GM23338 (cell line): ENCODE measurements around the gene ASPM. TPM values are rescaled to one million over a fixed set of nuclear protein-coding genes. Genes with fewer than 3 reads are reported as not detected.

ENCODE experiments used
- ATAC-seq: fragments of 200-7000 bp; cut with Tn5 transposase; 3 replicates; pipeline ENCODE4 v1.9.1; 2020
- DNase-seq: peaks from one replicate; pipeline ENCODE4 v3.0.0-alpha.2; 2015; ENCODE audit warnings: low spot score
- H2AFZ ChIP-seq: fragments of 200-600 bp; sonication (generic); 2 replicates; pipeline ENCODE4 v1.8.0; 2016; ENCODE audit warnings: antibody characterized with exemption, mild to moderate bottlenecking, moderate library complexity
- H3F3A ChIP-seq: fragments of 200-600 bp; sonication (generic); replicated peaks from 2 replicates; pipeline ENCODE4 v1.8.0; 2017; ENCODE audit warnings: antibody characterized with exemption, mixed run types, low read depth
- H3K27ac ChIP-seq: fragments of 200-600 bp; sonication (generic); 2 replicates; pipeline ENCODE4 v1.6.1; 2016; ENCODE audit warnings: low read depth
- H3K27me3 ChIP-seq: fragments of 200-600 bp; sonication (generic); 2 replicates; pipeline ENCODE4 v1.8.0; 2016; ENCODE audit warnings: mild to moderate bottlenecking, mixed run types, moderate library complexity; ENCODE audit not compliant: insufficient read depth
- H3K36me3 ChIP-seq: fragments of 200-600 bp; sonication (generic); 2 replicates; pipeline ENCODE4 v1.8.0; 2016; ENCODE audit warnings: mild to moderate bottlenecking; ENCODE audit not compliant: insufficient read depth
- H3K4me1 ChIP-seq: fragments of 200-600 bp; sonication (generic); 2 replicates; pipeline ENCODE4 v1.8.0; 2016; ENCODE audit warnings: mild to moderate bottlenecking, moderate library complexity; ENCODE audit not compliant: insufficient read depth
- H3K4me2 ChIP-seq: fragments of 200-600 bp; sonication (generic); 2 replicates; pipeline ENCODE4 v1.7.1; 2017; ENCODE audit warnings: mixed run types
- H3K4me3 ChIP-seq: fragments of 200-600 bp; sonication (generic); 2 replicates; pipeline ENCODE4 v1.6.1; 2016; ENCODE audit warnings: mixed run types
- H3K79me2 ChIP-seq: fragments of 200-600 bp; sonication (generic); replicated peaks from 2 replicates; pipeline ENCODE4 v1.8.0; 2017; ENCODE audit warnings: mild to moderate bottlenecking; ENCODE audit not compliant: insufficient read depth
- H3K9me2 ChIP-seq: fragments of 200-600 bp; sonication (generic); 2 replicates; pipeline ENCODE4 v1.8.0; 2017; ENCODE audit not compliant: insufficient read depth
- H4K20me1 ChIP-seq: fragments of 200-600 bp; sonication (generic); replicated peaks from 2 replicates; pipeline ENCODE4 v1.8.0; 2017; ENCODE audit warnings: mild to moderate bottlenecking; ENCODE audit not compliant: insufficient read depth
- H3K27ac Mint-ChIP-seq: 2 replicates; pipeline ENCODE4 v1.8.0; 2020; ENCODE audit warnings: inconsistent platforms, mild to moderate bottlenecking, moderate library complexity, mixed read lengths
- H3K27me3 Mint-ChIP-seq: 3 replicates; pipeline ENCODE4 v1.8.0; 2022; ENCODE audit warnings: low read depth, mild to moderate bottlenecking, moderate library complexity, mixed read lengths, inconsistent platforms; ENCODE audit not compliant: insufficient read depth, poor library complexity
- H3K36me3 Mint-ChIP-seq: 3 replicates; pipeline ENCODE4 v1.8.0; 2021; ENCODE audit warnings: low read depth, mild to moderate bottlenecking, inconsistent platforms, moderate library complexity, mixed read lengths
- H3K4me1 Mint-ChIP-seq: 3 replicates; pipeline ENCODE4 v1.8.0; 2020; ENCODE audit warnings: mild to moderate bottlenecking, inconsistent platforms, mixed read lengths
- H3K4me3 Mint-ChIP-seq: 3 replicates; pipeline ENCODE4 v1.8.0; 2021; ENCODE audit warnings: moderate library complexity, mild to moderate bottlenecking, inconsistent platforms, mixed read lengths
- H3K9me3 Mint-ChIP-seq: 3 replicates; pipeline ENCODE4 v1.8.0; 2020; ENCODE audit warnings: moderate library complexity, mild to moderate bottlenecking, inconsistent platforms, mixed read lengths
- CREB1 ChIP-seq: fragments of 250-450 bp; sonication (Bioruptor Pico); IDR thresholded peaks from 2 replicates; pipeline ENCODE4 v1.5.0; 2020; ENCODE audit warnings: low read depth, mild to moderate bottlenecking, moderate library complexity
- CTCF ChIP-seq, 2 experiments: fragments of 200-600 bp in 1 of 2; sonication (generic) in 1 of 2; conservative IDR thresholded peaks; 2 replicates each; pipeline versions ENCODE4 v1.5.1 to v1.6.1; 2016 to 2017; ENCODE audit warnings: antibody characterized with exemption in 2 of 2, low read depth in 2 of 2, mild to moderate bottlenecking in 2 of 2, moderate library complexity in 1 of 2
- ETS1 ChIP-seq: IDR thresholded peaks from 2 replicates; pipeline ENCODE4 v1.6.1; 2016; ENCODE audit warnings: antibody characterized with exemption
- NANOG ChIP-seq: IDR thresholded peaks from 2 replicates; pipeline ENCODE4 v1.6.1; 2016; ENCODE audit warnings: antibody characterized with exemption, borderline replicate concordance
- POLR2AphosphoS5 ChIP-seq: IDR thresholded peaks from 2 replicates; pipeline ENCODE4 v1.6.1; 2016; ENCODE audit warnings: antibody characterized with exemption, low read depth
- STAT1 ChIP-seq: IDR thresholded peaks from one replicate; pipeline ENCODE4 v1.6.1; 2016; ENCODE audit warnings: antibody characterized with exemption; ENCODE audit not compliant: unreplicated experiment
- ZNF462 ChIP-seq: fragments of 250-450 bp; sonication (Bioruptor Pico); IDR thresholded peaks from 2 replicates; pipeline ENCODE4 v1.5.0; 2020; ENCODE audit warnings: mild to moderate bottlenecking, moderate library complexity
- polyA plus RNA-seq: library from polyadenylated mRNA; unstranded; fragments of >200 nt; fragmentation: Nextera tagmentation; extraction: Ambion mirVana; gene quantifications from 2 replicates; pipeline ENCODE4 v1.2.1, GENCODE V29; 2016
- total RNA-seq: library from RNA; depleted of rRNA; stranded (reverse); fragments of >200 nt; shearing (Covaris generic); gene quantifications from 2 replicates; pipeline ENCODE4 v1.2.3, GENCODE V29; 2014

ASPM gene
- total and polyA plus RNA-seq, 2 experiments from 2014 or later = 36.8 to 64.9 TPM

GRCh38 chr1:197151185-197151584, 4.7 kb upstream of the ASPM start:
- Histone ChIP-seq H4K20me1 (no peaks in the 10 kb centered on the region; the same call in 1 of the 2 replicates), H3K27me3 (no peaks in the 10 kb centered on the region), H3F3A (no peaks in the 10 kb centered on the region), H3K9me2 (no peaks in the 10 kb centered on the region), H3K27ac (no peak overlapping the region), H3K4me2 (no peak overlapping the region), H2AFZ (no peak overlapping the region), H3K79me2 (no peaks in the 10 kb centered on the region), H3K4me1 (no peaks in the 10 kb centered on the region), H3K4me3 (no peak overlapping the region), H3K36me3 (no peaks in the 10 kb centered on the region)
- Mint-ChIP-seq H3K36me3 (no peaks in the 10 kb centered on the region), H3K9me3 (no peaks in the 10 kb centered on the region), H3K4me1 (no peaks in the 10 kb centered on the region), H3K27ac (no peak overlapping the region), H3K4me3 (no peak overlapping the region), H3K27me3 (peaks cover 4% of the 10 kb centered on the region)
- ATAC-seq = no peak
- no peak for TF ChIP-seq ETS1
- no peak for TF ChIP-seq CTCF (conservative IDR thresholded peaks at IDR 0.05; ENCODE audit: low read depth in 2 of 2)
- no peak for TF ChIP-seq STAT1
- no peak for TF ChIP-seq NANOG
- TF ChIP-seq ZNF462 = no peak
- no peak for TF ChIP-seq CREB1 (CRISPR knock-in tag)
- TF ChIP-seq POLR2AphosphoS5 = no peak
- DNase-seq = no peak
